Kidney glomerular epithelial cell (primary cell): ENCODE data around the gene SLC23A1.
"Not testable (repeated sequence)": the region's sequence is repeated elsewhere in the genome, so short reads cannot be mapped to it uniquely, and the experiment has no call there.

Experiments used
- DNase-seq: peaks from one replicate; lab custom pipeline; 2025; lab: John Stamatoyannopoulos, UW

Gene SLC23A1

GRCh38 chr5:139369181-139369580, 13.9 kb downstream of the SLC23A1 start:
- no peak for DNase-seq

- no peak for DNase-seq
Measured at GRCh38 chr5:139368613-139369012, 14.5 kb downstream of the SLC23A1 start.

GRCh38 chr5:139364466-139364865, 18.6 kb downstream of the SLC23A1 start:
- no peak for DNase-seq

- no peak for DNase-seq
Measured at GRCh38 chr5:139363937-139364336, 19.2 kb downstream of the SLC23A1 start.

- DNase-seq = no peak
Measured at GRCh38 chr5:139361835-139362429, 21.2 kb downstream of the SLC23A1 start.

GRCh38 chr5:139360384-139360783, 22.7 kb downstream of the SLC23A1 start:
- no peak for DNase-seq

- DNase-seq = no peak
Measured at GRCh38 chr5:139358064-139358463, 25.0 kb downstream of the SLC23A1 start.

GRCh38 chr5:139355900-139356299, 27.2 kb downstream of the SLC23A1 start:
- not testable (repeated sequence) for DNase-seq

GRCh38 chr5:139354186-139354585, 28.9 kb downstream of the SLC23A1 start:
- DNase-seq = no peak

GRCh38 chr5:139347863-139348262, 35.2 kb downstream of the SLC23A1 start:
- not testable (repeated sequence) for DNase-seq

- DNase-seq = not testable (repeated sequence)
Measured at GRCh38 chr5:139345442-139345841, 37.7 kb downstream of the SLC23A1 start.

GRCh38 chr5:139344177-139344576, 38.9 kb downstream of the SLC23A1 start:
- DNase-seq = no peak

GRCh38 chr5:139343476-139343875, 39.6 kb downstream of the SLC23A1 start:
- no peak for DNase-seq

- DNase-seq = no peak
Measured at GRCh38 chr5:139342423-139342723, 40.7 kb downstream of the SLC23A1 start.

- DNase-seq = peak; percentile 94
Measured at GRCh38 chr5:139341689-139342422, 41.2 kb downstream of the SLC23A1 start, which contains the start of gene PAIP2. PAIP2 (plus strand) TSS chr5:139341854; CDS start chr5:139363785, 21,931 bp downstream.

GRCh38 chr5:139341187-139341688, 41.9 kb downstream of the SLC23A1 start:
- DNase-seq = no peak

- no peak for DNase-seq
Measured at GRCh38 chr5:139340051-139340450, 43.0 kb downstream of the SLC23A1 start.

GRCh38 chr5:139335811-139336210, 47.3 kb downstream of the SLC23A1 start:
- DNase-seq = no peak
